ENCODE results near the gene TNMD. TPM values are rescaled to one million over a fixed set of nuclear protein-coding genes. Genes with fewer than 3 reads are reported as not detected.

The TNMD gene
- total RNA-seq, 2 experiments from 2014 or later = not detected

- ATAC-seq (ENCODE audit: low read depth) = no peak
- Mint-ChIP-seq H3K27me3 (peaks cover 4% of the 10 kb centered on the region), H3K27ac (no peak overlapping the region), H3K4me1 (no peaks in the 10 kb centered on the region), H3K9me3 (no peaks in the 10 kb centered on the region), H3K36me3 (no peaks in the 10 kb centered on the region), H3K4me3 (no peak overlapping the region)
- DNase-seq = no peak
- POLR2A ChIA-PET = no interaction called here
These were observed 30.3 kb downstream of the TNMD start for GRCh38 chrX:100615005-100615404.

GRCh38 chrX:100623001-100623400 is 38.3 kb downstream of the TNMD start:
- Mint-ChIP-seq H3K27ac (no peak overlapping the region), H3K9me3 (no peaks in the 10 kb centered on the region), H3K27me3 (peaks cover 2% of the 10 kb centered on the region), H3K4me3 (no peak overlapping the region), H3K4me1 (peaks cover 9% of the 10 kb centered on the region), H3K36me3 (no peaks in the 10 kb centered on the region)
- POLR2A ChIA-PET = no interaction called here
- ATAC-seq (ENCODE audit: low read depth) (no peak), DNase-seq (no peak)

GRCh38 chrX:100625985-100626491 is 41.3 kb downstream of the TNMD start:
- POLR2A ChIA-PET = no interaction called here
- Mint-ChIP-seq H3K27me3 (peaks cover 8% of the 10 kb centered on the region), H3K4me3 (peak overlapping the region; percentile 11), H3K9me3 (no peaks in the 10 kb centered on the region), H3K4me1 (peaks cover 9% of the 10 kb centered on the region), H3K27ac (no peak overlapping the region), H3K36me3 (no peaks in the 10 kb centered on the region)
- ATAC-seq (ENCODE audit: low read depth) (peak; percentile 36), DNase-seq (no peak)

DNA sequence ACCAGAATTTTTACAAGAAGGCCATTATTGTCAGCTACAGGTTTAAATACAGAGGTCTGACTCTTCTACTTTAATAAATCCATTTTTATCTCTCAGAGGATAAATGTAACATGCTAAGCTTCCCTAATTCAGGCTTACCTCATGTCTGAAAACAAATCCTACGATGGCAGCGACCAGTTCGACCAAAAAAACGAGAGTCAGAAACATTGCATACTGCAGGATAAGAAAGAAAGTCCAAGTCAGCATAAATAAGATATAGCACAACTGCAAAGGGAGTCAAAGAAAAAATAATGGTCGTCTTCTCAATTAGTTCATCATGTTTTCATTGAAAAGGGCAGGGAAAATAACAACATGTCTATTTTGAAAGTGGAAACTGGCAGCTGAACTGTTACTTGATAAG is 50.3 kb downstream of the TNMD start:
- DNase-seq (no peak), ATAC-seq (ENCODE audit: low read depth) (no peak)
- Mint-ChIP-seq H3K4me1 (peaks cover 2% of the 10 kb centered on the region), H3K27ac (no peak overlapping the region), H3K36me3 (no peaks in the 10 kb centered on the region), H3K4me3 (no peak overlapping the region), H3K27me3 (peaks cover 20% of the 10 kb centered on the region), H3K9me3 (no peaks in the 10 kb centered on the region)
- POLR2A ChIA-PET = no interaction called here

GRCh38 chrX:100635989-100636320 is 51.2 kb downstream of the TNMD start:
- Mint-ChIP-seq H3K4me1 (peaks cover 2% of the 10 kb centered on the region), H3K27ac (no peak overlapping the region), H3K27me3 (peaks cover 20% of the 10 kb centered on the region), H3K4me3 (peak overlapping the region; percentile 89), H3K36me3 (no peaks in the 10 kb centered on the region), H3K9me3 (no peaks in the 10 kb centered on the region)
- POLR2A ChIA-PET = no interaction called here
- ATAC-seq (ENCODE audit: low read depth) (no peak), DNase-seq (no peak)

DNA sequence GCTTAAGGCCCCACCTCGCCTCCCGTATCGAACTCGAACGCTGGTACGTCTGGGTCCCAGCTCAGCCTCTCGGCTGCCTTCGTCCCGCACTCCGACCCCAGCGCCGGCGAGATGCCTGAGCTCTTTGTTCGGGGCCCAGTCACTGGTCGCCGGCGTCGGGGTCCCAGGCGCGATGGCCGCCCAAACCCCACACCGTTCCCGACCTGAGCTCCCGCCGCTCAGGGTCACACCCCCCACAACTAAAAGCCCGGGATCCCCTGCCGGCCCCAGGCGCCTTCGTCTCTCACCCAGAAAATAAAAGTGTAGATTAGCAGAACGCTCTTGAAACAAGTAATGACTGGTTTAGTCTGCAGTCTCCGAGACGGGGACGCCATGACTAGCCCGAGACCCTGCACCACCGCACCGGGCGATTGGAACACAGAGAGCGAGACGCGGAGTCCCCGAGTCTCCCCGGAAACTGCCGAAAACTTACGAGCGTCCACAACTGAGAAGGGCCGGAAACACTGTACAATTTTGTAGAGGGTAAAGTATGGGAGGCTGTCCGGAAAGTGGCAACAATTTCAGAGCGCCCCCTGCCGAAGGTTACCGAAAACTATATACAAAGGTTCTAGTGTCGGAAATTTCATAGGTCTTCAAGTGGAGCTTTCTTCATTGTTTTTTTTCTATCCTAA is 51.7 kb downstream of the TNMD start, which contains the start of gene TSPAN6:
TSPAN6 (minus strand) TSS at position 486 of the 671 bp plus-strand sequence; CDS start at position 374, 112 bp downstream.
- Mint-ChIP-seq H3K27me3 (peaks cover 20% of the 10 kb centered on the region), H3K27ac (peak within 1 kb of the TSS; percentile 72), H3K9me3 (no peaks in the 10 kb centered on the region), H3K4me3 (peak within 1 kb of the TSS; percentile 89), H3K4me1 (peaks cover 2% of the 10 kb centered on the region), H3K36me3 (no peaks in the 10 kb centered on the region)
- DNase-seq = peak; percentile 66
- POLR2A ChIA-PET = no interaction called here
- ATAC-seq (ENCODE audit: low read depth) = peak; percentile 100

GRCh38 chrX:100642290-100642689 is 57.6 kb downstream of the TNMD start:
- Mint-ChIP-seq H3K4me3 (no peak overlapping the region), H3K36me3 (no peaks in the 10 kb centered on the region), H3K4me1 (no peaks in the 10 kb centered on the region), H3K9me3 (no peaks in the 10 kb centered on the region), H3K27ac (no peak overlapping the region), H3K27me3 (peaks cover 8% of the 10 kb centered on the region)
- DNase-seq (no peak), ATAC-seq (ENCODE audit: low read depth) (no peak)
- POLR2A ChIA-PET = no interaction called here

GRCh38 chrX:100643212-100643611 is 58.5 kb downstream of the TNMD start:
- no peak for DNase-seq
- POLR2A ChIA-PET = no interaction called here
- Mint-ChIP-seq H3K9me3 (no peaks in the 10 kb centered on the region), H3K4me3 (no peak overlapping the region), H3K36me3 (no peaks in the 10 kb centered on the region), H3K27me3 (peaks cover 8% of the 10 kb centered on the region), H3K27ac (no peak overlapping the region), H3K4me1 (no peaks in the 10 kb centered on the region)
- ATAC-seq (ENCODE audit: low read depth) = no peak

- no peaks in the 10 kb centered on the region for H3K36me3 Mint-ChIP-seq
- DNase-seq (no peak), ATAC-seq (ENCODE audit: low read depth) (no peak)
- H3K4me1 Mint-ChIP-seq = no peaks in the 10 kb centered on the region
- H3K27ac Mint-ChIP-seq = no peak within 1 kb of the TSS
- H3K9me3 Mint-ChIP-seq = no peaks in the 10 kb centered on the region
- H3K4me3 Mint-ChIP-seq = no peak within 1 kb of the TSS
- POLR2A ChIA-PET = no interaction called here
- H3K27me3 Mint-ChIP-seq = peaks cover 6% of the 10 kb centered on the region
These were observed 59.5 kb downstream of the TNMD start, which contains the start of gene SRPX2 for GRCh38 chrX:100643956-100644860. TSS of gene SRPX2 (plus strand) at chrX:100644199. CDS start at chrX:100646323, 2,124 bp downstream.

DNA sequence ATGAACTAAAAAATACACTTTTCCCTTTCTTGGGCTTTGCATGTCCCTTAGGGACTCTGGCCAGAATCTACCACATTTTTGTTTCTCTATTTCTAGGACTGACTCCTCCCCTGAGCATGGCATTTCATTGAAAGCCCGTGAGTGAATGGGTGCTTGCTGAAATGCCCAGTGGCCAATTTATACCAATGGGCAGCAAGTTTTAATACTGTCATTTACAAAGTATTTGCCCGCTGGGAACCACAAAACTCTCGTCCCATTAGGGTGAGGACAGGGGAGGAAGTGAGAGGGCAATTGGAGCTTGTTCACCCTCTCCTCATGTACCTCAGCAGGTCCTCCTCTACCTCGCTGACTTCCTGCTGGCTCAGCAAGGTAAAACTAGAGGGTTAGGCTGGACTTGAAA is 60.4 kb downstream of the TNMD start:
- H3K27me3 Mint-ChIP-seq = peaks cover 6% of the 10 kb centered on the region
- ATAC-seq (ENCODE audit: low read depth) (no peak), DNase-seq (no peak)
- no peak overlapping the region for H3K4me3 Mint-ChIP-seq
- POLR2A ChIA-PET = no interaction called here
- no peaks in the 10 kb centered on the region for H3K36me3 Mint-ChIP-seq
- no peaks in the 10 kb centered on the region for H3K4me1 Mint-ChIP-seq
- no peaks in the 10 kb centered on the region for H3K9me3 Mint-ChIP-seq
- no peak overlapping the region for H3K27ac Mint-ChIP-seq

DNA sequence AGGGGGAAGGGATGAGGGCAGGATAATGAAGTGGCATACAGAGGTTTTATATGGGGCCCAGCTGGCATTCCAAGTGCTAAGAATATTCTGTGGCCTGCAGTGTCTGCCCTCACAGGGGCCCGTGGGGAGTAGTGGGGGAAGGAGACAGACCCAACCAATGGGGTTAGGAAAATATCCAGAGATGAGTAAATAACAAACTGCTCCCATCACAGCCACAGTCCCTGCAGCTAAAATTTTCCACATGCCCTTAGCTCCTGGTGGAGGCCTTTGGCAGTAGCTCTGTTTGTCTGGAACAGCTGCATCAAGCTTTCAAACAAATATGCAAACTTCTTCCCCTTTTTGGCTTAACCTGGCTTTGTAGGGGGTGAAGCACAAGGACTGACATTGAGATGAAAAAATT is 62.4 kb downstream of the TNMD start:
- Mint-ChIP-seq H3K27ac (no peak overlapping the region), H3K36me3 (no peaks in the 10 kb centered on the region), H3K4me1 (no peaks in the 10 kb centered on the region), H3K27me3 (peaks cover 6% of the 10 kb centered on the region), H3K4me3 (no peak overlapping the region), H3K9me3 (no peaks in the 10 kb centered on the region)
- ATAC-seq (ENCODE audit: low read depth) (no peak), DNase-seq (no peak)
- POLR2A ChIA-PET = no interaction called here

GRCh38 chrX:100647739-100648138 is 63.0 kb downstream of the TNMD start:
- H3K4me1 Mint-ChIP-seq = no peaks in the 10 kb centered on the region
- DNase-seq (no peak), ATAC-seq (ENCODE audit: low read depth) (no peak)
- H3K36me3 Mint-ChIP-seq = no peaks in the 10 kb centered on the region
- POLR2A ChIA-PET = no interaction called here
- H3K27ac Mint-ChIP-seq = no peak overlapping the region
- no peaks in the 10 kb centered on the region for H3K9me3 Mint-ChIP-seq
- H3K4me3 Mint-ChIP-seq = no peak overlapping the region
- peaks cover 6% of the 10 kb centered on the region for H3K27me3 Mint-ChIP-seq

GRCh38 chrX:100648458-100649417 is 64.0 kb downstream of the TNMD start:
- Mint-ChIP-seq H3K27me3 (peaks cover 6% of the 10 kb centered on the region), H3K4me3 (no peak overlapping the region), H3K27ac (no peak overlapping the region), H3K36me3 (no peaks in the 10 kb centered on the region), H3K4me1 (no peaks in the 10 kb centered on the region), H3K9me3 (no peaks in the 10 kb centered on the region)
- no peak for ATAC-seq (ENCODE audit: low read depth)
- POLR2A ChIA-PET = no interaction called here
- DNase-seq = no peak

All from activated naive CD8-positive, alpha-beta T cell treated with anti-CD3 and anti-CD28 coated beads, Interleukin-2, amount 10 ng/mL, durations not matched to agents 7 days and 5 days (primary cell).